ENCODE results near the gene DRC7. TPM values are rescaled to one million over a fixed set of nuclear protein-coding genes. Genes with fewer than 3 reads are reported as not detected.

The DRC7 gene
- total RNA-seq, 1 experiment from 2014 or later: 0.85 TPM

DNA sequence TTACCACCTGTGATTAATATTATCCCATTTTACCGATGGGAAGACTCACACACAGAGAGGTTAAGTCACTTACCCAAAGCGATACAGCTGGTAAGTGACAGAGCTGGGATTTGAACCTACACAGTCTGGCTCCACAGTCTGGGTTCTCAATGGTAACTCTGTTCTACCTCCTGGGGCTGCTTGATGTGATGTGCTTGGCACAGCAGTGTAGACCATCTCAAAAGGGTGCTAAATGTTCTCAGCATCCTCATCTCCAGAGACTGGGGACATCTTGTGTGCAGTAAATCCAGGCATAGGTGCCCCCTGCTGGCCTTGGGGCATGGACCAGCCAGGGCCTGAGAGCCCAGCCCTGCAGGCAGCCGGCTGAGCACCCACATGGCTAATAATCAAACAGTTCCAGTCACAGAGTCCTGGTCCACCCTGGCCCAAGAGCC is 25.6 kb downstream of the DRC7 start:
- Histone ChIP-seq H3F3A (ENCODE audit: insufficient read depth, low read depth) (no peaks in the 10 kb centered on the region), H3K4me2 (no peak overlapping the region), H3K27ac (no peak overlapping the region), H3K36me3 (ENCODE audit: low read depth) (no peaks in the 10 kb centered on the region), H2AFZ (no peak overlapping the region), H3K9me2 (ENCODE audit: insufficient read depth) (no peaks in the 10 kb centered on the region), H3K4me1 (replicated peaks; ENCODE audit: insufficient read depth) (no peaks in the 10 kb centered on the region), H3K27me3 (ENCODE audit: insufficient read depth, low read depth) (peaks cover 10% of the 10 kb centered on the region; the same call in 1 of the 2 replicates), H3K79me2 (ENCODE audit: low read depth) (no peaks in the 10 kb centered on the region), H3K4me3 (no peak overlapping the region), H3K9me3 (ENCODE audit: insufficient read depth, low read depth) (no peaks in the 10 kb centered on the region), H4K20me1 (ENCODE audit: insufficient read depth) (no peaks in the 10 kb centered on the region)
- POLR2A ChIA-PET (ENCODE audit: unreplicated experiment): no interaction called here
- CTCF ChIA-PET: no interaction called here
- intact Hi-C loops (cut with micrococcal nuclease; ENCODE audit: unreplicated experiment): loop anchor here (1.0 to 5.0 kb wide), 3 partner anchors 71 to 144 kb away; no protein-coding TSS in a partner anchor
- TF ChIP-seq EZH2 (IDR thresholded peaks at IDR 0.05; ENCODE audit: low read depth): no peak
- TF ChIP-seq, protein P1, sequence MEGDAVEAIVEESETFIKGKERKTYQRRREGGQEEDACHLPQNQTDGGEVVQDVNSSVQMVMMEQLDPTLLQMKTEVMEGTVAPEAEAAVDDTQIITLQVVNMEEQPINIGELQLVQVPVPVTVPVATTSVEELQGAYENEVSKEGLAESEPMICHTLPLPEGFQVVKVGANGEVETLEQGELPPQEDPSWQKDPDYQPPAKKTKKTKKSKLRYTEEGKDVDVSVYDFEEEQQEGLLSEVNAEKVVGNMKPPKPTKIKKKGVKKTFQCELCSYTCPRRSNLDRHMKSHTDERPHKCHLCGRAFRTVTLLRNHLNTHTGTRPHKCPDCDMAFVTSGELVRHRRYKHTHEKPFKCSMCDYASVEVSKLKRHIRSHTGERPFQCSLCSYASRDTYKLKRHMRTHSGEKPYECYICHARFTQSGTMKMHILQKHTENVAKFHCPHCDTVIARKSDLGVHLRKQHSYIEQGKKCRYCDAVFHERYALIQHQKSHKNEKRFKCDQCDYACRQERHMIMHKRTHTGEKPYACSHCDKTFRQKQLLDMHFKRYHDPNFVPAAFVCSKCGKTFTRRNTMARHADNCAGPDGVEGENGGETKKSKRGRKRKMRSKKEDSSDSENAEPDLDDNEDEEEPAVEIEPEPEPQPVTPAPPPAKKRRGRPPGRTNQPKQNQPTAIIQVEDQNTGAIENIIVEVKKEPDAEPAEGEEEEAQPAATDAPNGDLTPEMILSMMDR (conservative IDR thresholded peaks at IDR 0.05): peak; percentile 75
- DNase-seq: peak in 1 of 2 experiments; percentile 59
- no TSS peak for BruUV-seq (replicated peaks)

DNA sequence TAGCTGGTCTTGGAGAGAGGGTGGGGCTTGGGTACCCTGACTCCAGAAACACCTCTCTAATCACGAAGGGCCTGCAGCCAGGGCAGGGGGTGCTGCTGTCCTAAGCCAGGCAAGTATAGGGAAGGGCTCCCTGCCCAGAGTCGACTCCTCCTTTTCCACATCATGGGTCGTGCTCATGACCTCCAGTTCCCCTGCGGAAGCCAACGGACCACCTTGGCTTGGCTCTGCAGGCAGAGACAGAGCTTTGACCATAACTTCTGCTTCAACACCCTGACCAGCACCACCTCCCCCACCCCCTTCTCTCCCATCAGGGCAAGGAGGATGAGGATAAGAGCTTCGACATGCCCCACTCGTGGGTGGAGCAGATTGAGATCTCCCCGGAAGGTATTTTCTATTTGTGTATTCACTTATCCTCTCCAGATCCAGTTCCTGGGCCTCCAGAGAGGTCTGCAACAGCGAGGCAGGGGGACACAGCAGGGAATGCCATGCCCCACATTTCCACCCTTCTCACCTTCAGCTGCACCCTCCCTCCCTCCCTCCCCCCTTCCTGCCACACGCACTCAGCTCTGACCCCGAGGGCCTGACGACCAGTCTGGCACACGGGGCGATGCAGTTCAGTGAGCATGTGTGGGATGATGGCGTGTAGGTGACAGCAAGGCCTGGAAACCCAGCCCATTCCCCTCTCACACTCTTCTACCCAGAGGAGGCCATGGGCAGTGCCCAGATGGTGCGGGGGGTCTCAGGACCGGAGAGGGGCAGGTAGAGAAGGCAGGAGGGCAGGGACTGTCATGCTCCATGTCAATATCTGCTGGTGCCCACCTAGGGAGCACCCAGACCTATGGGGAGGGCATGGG is 27.0 kb downstream of the DRC7 start:
- no peaks in the 10 kb centered on the region for H4K20me1 ChIP-seq (ENCODE audit: insufficient read depth)
- H2AFZ ChIP-seq: no peak overlapping the region
- no peak overlapping the region for H3K27ac ChIP-seq
- DNase-seq: no peak
- intact Hi-C loops (cut with micrococcal nuclease; ENCODE audit: unreplicated experiment): loop anchor here (5.0 kb wide), 1 partner anchor 129 kb away; no protein-coding TSS in a partner anchor
- no peaks in the 10 kb centered on the region for H3K9me2 ChIP-seq (ENCODE audit: insufficient read depth)
- TF ChIP-seq, protein P1 (conservative IDR thresholded peaks at IDR 0.05): no peak
- no peak for TF ChIP-seq EZH2 (IDR thresholded peaks at IDR 0.05; ENCODE audit: low read depth)
- no peak overlapping the region for H3K4me2 ChIP-seq
- no peaks in the 10 kb centered on the region for H3K27me3 ChIP-seq (ENCODE audit: insufficient read depth, low read depth)
- POLR2A ChIA-PET (ENCODE audit: unreplicated experiment): no interaction called here
- CTCF ChIA-PET: interaction anchor here (0.5 kb wide), 1 partner anchor 133 kb away, joined by 3 read pairs; no protein-coding TSS in a partner anchor
- no TSS peak for BruUV-seq (replicated peaks)
- H3K36me3 ChIP-seq (ENCODE audit: low read depth): no peaks in the 10 kb centered on the region
- H3K9me3 ChIP-seq (ENCODE audit: insufficient read depth, low read depth): no peaks in the 10 kb centered on the region
- H3K4me3 ChIP-seq: no peak overlapping the region
- H3K4me1 ChIP-seq (replicated peaks; ENCODE audit: insufficient read depth): no peaks in the 10 kb centered on the region
- H3K79me2 ChIP-seq (ENCODE audit: low read depth): no peaks in the 10 kb centered on the region
- no peaks in the 10 kb centered on the region for H3F3A ChIP-seq (ENCODE audit: insufficient read depth, low read depth)

DNA sequence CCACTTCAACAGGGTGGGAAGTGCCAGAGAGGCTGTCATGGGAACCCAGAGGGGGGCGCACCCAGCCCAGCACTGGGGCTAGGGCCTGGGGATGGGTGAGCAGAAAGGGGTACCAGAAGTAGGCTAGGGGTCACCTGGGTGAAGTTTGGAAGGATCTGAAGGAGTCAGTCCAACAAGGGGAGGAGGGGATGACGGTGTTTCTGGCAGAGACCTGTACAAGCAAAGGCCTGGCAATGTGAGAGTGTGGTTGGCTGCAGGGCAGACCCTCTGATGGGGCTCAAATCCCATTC is 27.5 kb downstream of the DRC7 start:
- intact Hi-C loops (cut with micrococcal nuclease; ENCODE audit: unreplicated experiment): loop anchor here (5.0 kb wide), 1 partner anchor 130 kb away; no protein-coding TSS in a partner anchor
- BruUV-seq (replicated peaks): no TSS peak
- Histone ChIP-seq H4K20me1 (ENCODE audit: insufficient read depth) (no peaks in the 10 kb centered on the region), H3K27me3 (ENCODE audit: insufficient read depth, low read depth) (no peaks in the 10 kb centered on the region), H3F3A (ENCODE audit: insufficient read depth, low read depth) (no peaks in the 10 kb centered on the region), H3K9me2 (ENCODE audit: insufficient read depth) (no peaks in the 10 kb centered on the region), H3K36me3 (ENCODE audit: low read depth) (no peaks in the 10 kb centered on the region), H3K4me2 (no peak overlapping the region), H3K4me3 (no peak overlapping the region), H3K79me2 (ENCODE audit: low read depth) (no peaks in the 10 kb centered on the region), H3K4me1 (replicated peaks; ENCODE audit: insufficient read depth) (no peaks in the 10 kb centered on the region), H3K27ac (no peak overlapping the region), H2AFZ (no peak overlapping the region), H3K9me3 (ENCODE audit: insufficient read depth, low read depth) (no peaks in the 10 kb centered on the region)
- TF ChIP-seq EZH2 (IDR thresholded peaks at IDR 0.05; ENCODE audit: low read depth): no peak
- TF ChIP-seq, protein P1 (conservative IDR thresholded peaks at IDR 0.05): no peak
- ChIA-PET CTCF (no interaction called here), POLR2A (ENCODE audit: unreplicated experiment) (no interaction called here)
- DNase-seq: no peak
